HEK293 (cell line): ENCODE results near the gene SLC35F2.
"Not testable (repeated sequence)": the region's sequence is repeated elsewhere in the genome, so short reads cannot be mapped to it uniquely, and the experiment has no call there.

Source experiments
- CTCF ChIA-PET: fragments of 350-600 bp; formaldehyde crosslinking; extraction: SDS; loops from one replicate; lab custom pipeline; 2021; ENCODE audit warnings: antibody characterized with exemption; lab: Yijun Ruan, JAX
- POLR2A ChIA-PET: fragments of 300-600 bp; formaldehyde crosslinking; extraction: SDS; loops from one replicate; lab custom pipeline; 2020; ENCODE audit warnings: antibody characterized with exemption, inconsistent platforms; lab: Yijun Ruan, JAX
- H3K27ac ChIP-seq: fragments of 200-500 bp; sonication (Bioruptor generic); 2 replicates; pipeline ENCODE4 v1.5.1; 2014; ENCODE audit warnings: low read depth, low read length, control low read depth, inconsistent platforms; ENCODE audit errors: extremely low read depth
- H3K36me3 ChIP-seq, 2 experiments: fragments of 200-500 bp in 1 of 2; sonication (Bioruptor generic) in 1 of 2; 1 replicate in 1 of 2; 2 replicates in 1 of 2; pipeline ENCODE4 v1.5.1; 2014 to 2017; ENCODE audit warnings: inconsistent platforms in 2 of 2, low read length in 2 of 2; ENCODE audit not compliant: control insufficient read depth in 2 of 2, insufficient read depth in 1 of 2
- H3K4me1 ChIP-seq: fragments of 200-500 bp; sonication (Bioruptor generic); 2 replicates; pipeline ENCODE4 v1.5.1; 2014; ENCODE audit warnings: mild to moderate bottlenecking, low read length, inconsistent platforms; ENCODE audit not compliant: control insufficient read depth, insufficient read depth
- H3K4me3 ChIP-seq: 2 replicates; pipeline ENCODE4 v1.5.1; 2011; ENCODE audit warnings: low read depth, mild to moderate bottlenecking, control low read depth, low read length, moderate library complexity
- H3K9me3 ChIP-seq: fragments of 200-500 bp; sonication (Bioruptor generic); 2 replicates; pipeline ENCODE4 v1.5.1; 2014; ENCODE audit warnings: low read depth, low read length, inconsistent platforms; ENCODE audit not compliant: control insufficient read depth, insufficient read depth
- FEZF1 ChIP-seq: fragments of 450-650 bp; formaldehyde crosslinking; IDR thresholded peaks from 2 replicates; pipeline ENCODE4 v1.5.1; 2016; ENCODE audit warnings: missing biosample characterization, missing genetic modification characterization
- KLF9 ChIP-seq: fragments of 450-650 bp; formaldehyde crosslinking; IDR thresholded peaks from 2 replicates; pipeline ENCODE4 v1.5.1; 2016; ENCODE audit warnings: missing biosample characterization, missing genetic modification characterization, low read depth
- SCRT1 ChIP-seq: fragments of 450-650 bp; formaldehyde crosslinking; IDR thresholded peaks from 2 replicates; pipeline ENCODE4 v1.5.1; 2016; ENCODE audit warnings: missing biosample characterization, missing genetic modification characterization, borderline replicate concordance
- SCRT2 ChIP-seq: fragments of 450-650 bp; formaldehyde crosslinking; IDR thresholded peaks from 2 replicates; pipeline ENCODE4 v1.5.1; 2016; ENCODE audit warnings: missing biosample characterization, missing genetic modification characterization
- WT1 ChIP-seq: fragments of 450-650 bp; formaldehyde crosslinking; IDR thresholded peaks from 2 replicates; pipeline ENCODE4 v1.5.1; 2016; ENCODE audit warnings: missing biosample characterization, missing genetic modification characterization
- ZBTB17 ChIP-seq: fragments of 450-650 bp; formaldehyde crosslinking; IDR thresholded peaks from 2 replicates; pipeline ENCODE4 v1.5.1; 2016; ENCODE audit warnings: missing biosample characterization, missing genetic modification characterization
- ZBTB48 ChIP-seq: fragments of 450-650 bp; formaldehyde crosslinking; IDR thresholded peaks from 2 replicates; pipeline ENCODE4 v1.5.1; 2016; ENCODE audit warnings: missing biosample characterization, missing genetic modification characterization
- ZFP3 ChIP-seq: fragments of 450-650 bp; formaldehyde crosslinking; IDR thresholded peaks from 2 replicates; pipeline ENCODE4 v1.5.1; 2016; ENCODE audit warnings: low read depth, missing biosample characterization, missing genetic modification characterization
- ZNF16 ChIP-seq: fragments of 450-650 bp; formaldehyde crosslinking; IDR thresholded peaks from 2 replicates; pipeline ENCODE4 v1.5.1; 2016; ENCODE audit warnings: low read depth, missing biosample characterization, missing genetic modification characterization
- ZNF324 ChIP-seq: fragments of 450-650 bp; formaldehyde crosslinking; IDR thresholded peaks from 2 replicates; pipeline ENCODE4 v1.5.1; 2016; ENCODE audit warnings: missing biosample characterization, missing genetic modification characterization
- ZNF335 ChIP-seq: fragments of 450-650 bp; formaldehyde crosslinking; conservative IDR thresholded peaks from 2 replicates; pipeline ENCODE4 v1.5.1; 2016; ENCODE audit warnings: missing biosample characterization, missing genetic modification characterization
- ZNF341 ChIP-seq: fragments of 450-650 bp; formaldehyde crosslinking; IDR thresholded peaks from 2 replicates; pipeline ENCODE4; 2016; ENCODE audit warnings: low read depth, missing biosample characterization, missing genetic modification characterization
- ZNF423 ChIP-seq: fragments of 450-650 bp; formaldehyde crosslinking; IDR thresholded peaks from 2 replicates; pipeline ENCODE4 v1.5.1; 2016; ENCODE audit warnings: missing biosample characterization, missing genetic modification characterization
- ZNF501 ChIP-seq: fragments of 450-650 bp; formaldehyde crosslinking; IDR thresholded peaks from 2 replicates; pipeline ENCODE4 v1.5.1; 2016; ENCODE audit warnings: missing biosample characterization, missing genetic modification characterization
- ZNF777 ChIP-seq: fragments of 450-650 bp; formaldehyde crosslinking; IDR thresholded peaks from 2 replicates; pipeline ENCODE4 v1.5.1; 2017; ENCODE audit warnings: missing biosample characterization, missing genetic modification characterization, borderline replicate concordance
- TF ChIP-seq, protein P1 (sequence below): fragments of 450-650 bp; formaldehyde crosslinking; IDR thresholded peaks from 2 replicates; pipeline ENCODE4 v1.5.1; 2016; ENCODE audit warnings: missing biosample characterization, missing genetic modification characterization
- TF ChIP-seq, protein P2 (sequence below): fragments of 450-650 bp; formaldehyde crosslinking; IDR thresholded peaks from 2 replicates; pipeline ENCODE4 v1.5.1; 2016; ENCODE audit warnings: missing biosample characterization, missing genetic modification characterization
- TF ChIP-seq, protein P3 (sequence below): fragments of 450-650 bp; formaldehyde crosslinking; IDR thresholded peaks from 2 replicates; pipeline ENCODE4 v1.5.1; 2016; ENCODE audit warnings: missing biosample characterization, missing genetic modification characterization
- TF ChIP-seq, protein P4 (sequence below): fragments of 450-650 bp; formaldehyde crosslinking; IDR thresholded peaks from 2 replicates; pipeline ENCODE4 v1.5.1; 2016; ENCODE audit warnings: missing biosample characterization, missing genetic modification characterization

Gene SLC35F2

DNA sequence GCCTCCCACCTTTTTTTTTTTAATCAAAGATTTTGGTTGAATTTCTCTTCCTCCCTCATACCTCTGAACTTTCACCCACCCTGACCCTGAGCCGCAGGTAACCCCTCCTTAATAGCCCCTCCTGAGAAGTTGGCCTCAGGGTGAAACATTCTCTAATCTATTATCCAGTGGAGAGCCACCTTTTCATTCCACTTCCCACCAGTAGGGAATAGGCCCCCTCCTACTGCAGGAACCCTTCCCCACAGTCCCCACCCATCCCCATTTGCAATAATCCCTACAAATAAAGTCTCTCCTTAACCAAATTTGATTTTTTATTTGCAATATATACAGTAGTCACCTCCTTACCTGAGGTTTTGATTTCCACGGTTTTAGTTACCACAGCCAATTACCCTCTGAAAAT lies 2.1 kb upstream of the SLC35F2 start:
- ChIA-PET CTCF (no interaction called here), POLR2A (no interaction called here)
- Histone ChIP-seq H3K9me3 (no peaks in the 10 kb centered on the region), H3K27ac (no peak overlapping the region), H3K4me1 (no peaks in the 10 kb centered on the region), H3K36me3 (no peaks in the 10 kb centered on the region), H3K4me3 (no peak overlapping the region)
- TF ChIP-seq ZNF501 (tag by site-specific recombination) (no peak), ZFP3 (tag by site-specific recombination) (no peak), ZNF423 (tag by site-specific recombination) (no peak), ZNF324 (no peak), ZBTB48 (no peak), SCRT1 (no peak), ZNF16 (tag by site-specific recombination) (no peak), ZNF341 (tag by site-specific recombination) (no peak), FEZF1 (tag by site-specific recombination) (no peak), SCRT2 (tag by site-specific recombination) (no peak)
- TF ChIP-seq, protein P1, sequence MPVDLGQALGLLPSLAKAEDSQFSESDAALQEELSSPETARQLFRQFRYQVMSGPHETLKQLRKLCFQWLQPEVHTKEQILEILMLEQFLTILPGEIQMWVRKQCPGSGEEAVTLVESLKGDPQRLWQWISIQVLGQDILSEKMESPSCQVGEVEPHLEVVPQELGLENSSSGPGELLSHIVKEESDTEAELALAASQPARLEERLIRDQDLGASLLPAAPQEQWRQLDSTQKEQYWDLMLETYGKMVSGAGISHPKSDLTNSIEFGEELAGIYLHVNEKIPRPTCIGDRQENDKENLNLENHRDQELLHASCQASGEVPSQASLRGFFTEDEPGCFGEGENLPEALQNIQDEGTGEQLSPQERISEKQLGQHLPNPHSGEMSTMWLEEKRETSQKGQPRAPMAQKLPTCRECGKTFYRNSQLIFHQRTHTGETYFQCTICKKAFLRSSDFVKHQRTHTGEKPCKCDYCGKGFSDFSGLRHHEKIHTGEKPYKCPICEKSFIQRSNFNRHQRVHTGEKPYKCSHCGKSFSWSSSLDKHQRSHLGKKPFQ (tag by site-specific recombination): no peak
- TF ChIP-seq, protein P2, sequence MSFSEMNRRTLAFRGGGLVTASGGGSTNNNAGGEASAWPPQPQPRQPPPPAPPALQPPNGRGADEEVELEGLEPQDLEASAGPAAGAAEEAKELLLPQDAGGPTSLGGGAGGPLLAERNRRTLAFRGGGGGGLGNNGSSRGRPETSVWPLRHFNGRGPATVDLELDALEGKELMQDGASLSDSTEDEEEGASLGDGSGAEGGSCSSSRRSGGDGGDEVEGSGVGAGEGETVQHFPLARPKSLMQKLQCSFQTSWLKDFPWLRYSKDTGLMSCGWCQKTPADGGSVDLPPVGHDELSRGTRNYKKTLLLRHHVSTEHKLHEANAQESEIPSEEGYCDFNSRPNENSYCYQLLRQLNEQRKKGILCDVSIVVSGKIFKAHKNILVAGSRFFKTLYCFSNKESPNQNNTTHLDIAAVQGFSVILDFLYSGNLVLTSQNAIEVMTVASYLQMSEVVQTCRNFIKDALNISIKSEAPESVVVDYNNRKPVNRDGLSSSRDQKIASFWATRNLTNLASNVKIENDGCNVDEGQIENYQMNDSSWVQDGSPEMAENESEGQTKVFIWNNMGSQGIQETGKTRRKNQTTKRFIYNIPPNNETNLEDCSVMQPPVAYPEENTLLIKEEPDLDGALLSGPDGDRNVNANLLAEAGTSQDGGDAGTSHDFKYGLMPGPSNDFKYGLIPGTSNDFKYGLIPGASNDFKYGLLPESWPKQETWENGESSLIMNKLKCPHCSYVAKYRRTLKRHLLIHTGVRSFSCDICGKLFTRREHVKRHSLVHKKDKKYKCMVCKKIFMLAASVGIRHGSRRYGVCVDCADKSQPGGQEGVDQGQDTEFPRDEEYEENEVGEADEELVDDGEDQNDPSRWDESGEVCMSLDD (tag by site-specific recombination): no peak

DNA sequence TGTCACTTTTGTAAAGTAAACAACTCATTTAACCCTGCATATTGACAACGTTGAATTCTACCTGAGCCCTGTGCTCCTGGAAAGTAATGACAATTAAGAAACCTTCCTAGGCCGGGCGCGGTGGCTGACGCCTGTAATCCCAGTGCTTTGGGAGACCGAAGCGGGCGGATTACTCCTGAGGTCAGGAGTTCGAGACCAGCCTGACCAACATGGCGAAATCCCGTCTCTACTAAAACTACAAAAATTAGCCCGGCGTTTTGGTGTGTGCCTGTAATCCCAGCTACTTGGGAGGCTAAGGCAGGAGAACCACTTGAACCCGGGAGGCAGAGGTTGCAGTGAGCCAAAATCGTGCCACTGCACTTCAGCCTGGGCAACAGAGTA lies 1.6 kb upstream of the SLC35F2 start:
- H3K4me1 ChIP-seq, H3K36me3 ChIP-seq, H3K9me3 ChIP-seq, POLR2A ChIA-PET, H3K27ac ChIP-seq, H3K4me3 ChIP-seq: not testable (repeated sequence)
- CTCF ChIA-PET: interaction anchor here (0.6 kb wide), 1 partner anchor 45 kb away, joined by 3 read pairs; no protein-coding TSS in a partner anchor

DNA sequence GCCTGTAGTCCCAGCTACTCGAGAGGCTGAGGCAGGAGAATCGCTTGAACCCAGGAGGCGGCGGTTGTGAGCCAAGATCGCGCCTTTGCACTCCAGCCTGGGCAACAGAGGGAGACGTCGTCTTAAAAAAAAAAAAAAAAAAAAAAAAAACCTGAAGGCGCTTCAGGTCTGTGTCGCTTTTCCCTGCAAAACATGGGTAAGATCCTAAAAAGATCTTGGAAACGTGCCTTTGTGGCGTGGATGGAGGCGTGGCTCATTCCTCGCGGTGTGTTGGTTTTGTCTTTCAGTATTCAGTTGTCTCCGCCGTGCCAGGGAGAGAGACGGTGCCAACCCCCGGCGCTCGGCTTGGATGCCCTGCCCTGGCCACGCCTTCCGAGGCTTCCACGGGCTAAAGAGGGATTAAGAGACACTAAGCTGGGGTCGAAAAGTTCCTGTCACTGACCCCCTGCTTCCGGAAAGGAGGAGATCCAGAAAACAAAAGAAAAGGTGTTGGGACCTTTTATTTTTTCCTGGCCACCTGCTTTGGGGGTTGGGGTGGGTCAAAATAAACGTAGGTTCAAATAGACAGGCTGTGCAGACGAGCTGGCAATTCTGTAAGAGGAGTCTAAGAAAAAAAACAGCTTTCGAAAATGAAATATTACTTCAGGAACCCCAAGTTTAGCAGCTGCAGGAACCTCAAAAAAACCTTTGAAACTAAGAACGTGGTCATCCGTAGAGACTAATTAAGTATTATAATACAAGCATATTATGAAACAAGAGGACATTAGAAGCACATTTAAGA lies 1.1 kb upstream of the SLC35F2 start:
- CTCF ChIA-PET: interaction anchor here (0.6 to 0.9 kb wide), 3 partner anchors 37 to 45 kb away, joined by 3 read pairs; no protein-coding TSS in a partner anchor
- POLR2A ChIA-PET: interaction anchor here (0.7 to 0.8 kb wide), 3 partner anchors 19 to 35 kb away, joined by 3 to 5 read pairs (median 4); no protein-coding TSS in a partner anchor
- H3K4me3 ChIP-seq: peak overlapping the region; percentile 86
- TF ChIP-seq ZBTB17 (tag by site-specific recombination) (peak; percentile 59), KLF9 (tag by site-specific recombination) (peak; percentile 34), ZNF777 (peak; percentile 18; the same call in 1 of the 2 replicates), ZNF335 (tag by site-specific recombination) (peak; percentile 89), WT1 (0 out of 2 replicates have a peak, but pooled peaks have one; percentile 1)
- TF ChIP-seq, protein P3, sequence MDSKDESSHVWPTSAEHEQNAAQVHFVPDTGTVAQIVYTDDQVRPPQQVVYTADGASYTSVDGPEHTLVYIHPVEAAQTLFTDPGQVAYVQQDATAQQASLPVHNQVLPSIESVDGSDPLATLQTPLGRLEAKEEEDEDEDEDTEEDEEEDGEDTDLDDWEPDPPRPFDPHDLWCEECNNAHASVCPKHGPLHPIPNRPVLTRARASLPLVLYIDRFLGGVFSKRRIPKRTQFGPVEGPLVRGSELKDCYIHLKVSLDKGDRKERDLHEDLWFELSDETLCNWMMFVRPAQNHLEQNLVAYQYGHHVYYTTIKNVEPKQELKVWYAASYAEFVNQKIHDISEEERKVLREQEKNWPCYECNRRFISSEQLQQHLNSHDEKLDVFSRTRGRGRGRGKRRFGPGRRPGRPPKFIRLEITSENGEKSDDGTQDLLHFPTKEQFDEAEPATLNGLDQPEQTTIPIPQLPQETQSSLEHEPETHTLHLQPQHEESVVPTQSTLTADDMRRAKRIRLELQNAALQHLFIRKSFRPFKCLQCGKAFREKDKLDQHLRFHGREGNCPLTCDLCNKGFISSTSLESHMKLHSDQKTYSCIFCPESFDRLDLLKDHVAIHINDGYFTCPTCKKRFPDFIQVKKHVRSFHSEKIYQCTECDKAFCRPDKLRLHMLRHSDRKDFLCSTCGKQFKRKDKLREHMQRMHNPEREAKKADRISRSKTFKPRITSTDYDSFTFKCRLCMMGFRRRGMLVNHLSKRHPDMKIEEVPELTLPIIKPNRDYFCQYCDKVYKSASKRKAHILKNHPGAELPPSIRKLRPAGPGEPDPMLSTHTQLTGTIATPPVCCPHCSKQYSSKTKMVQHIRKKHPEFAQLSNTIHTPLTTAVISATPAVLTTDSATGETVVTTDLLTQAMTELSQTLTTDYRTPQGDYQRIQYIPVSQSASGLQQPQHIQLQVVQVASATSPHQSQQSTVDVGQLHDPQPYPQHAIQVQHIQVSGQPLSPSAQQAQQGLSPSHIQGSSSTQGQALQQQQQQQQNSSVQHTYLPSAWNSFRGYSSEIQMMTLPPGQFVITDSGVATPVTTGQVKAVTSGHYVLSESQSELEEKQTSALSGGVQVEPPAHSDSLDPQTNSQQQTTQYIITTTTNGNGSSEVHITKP (tag by site-specific recombination): peak; percentile 21
- TF ChIP-seq, protein P4, sequence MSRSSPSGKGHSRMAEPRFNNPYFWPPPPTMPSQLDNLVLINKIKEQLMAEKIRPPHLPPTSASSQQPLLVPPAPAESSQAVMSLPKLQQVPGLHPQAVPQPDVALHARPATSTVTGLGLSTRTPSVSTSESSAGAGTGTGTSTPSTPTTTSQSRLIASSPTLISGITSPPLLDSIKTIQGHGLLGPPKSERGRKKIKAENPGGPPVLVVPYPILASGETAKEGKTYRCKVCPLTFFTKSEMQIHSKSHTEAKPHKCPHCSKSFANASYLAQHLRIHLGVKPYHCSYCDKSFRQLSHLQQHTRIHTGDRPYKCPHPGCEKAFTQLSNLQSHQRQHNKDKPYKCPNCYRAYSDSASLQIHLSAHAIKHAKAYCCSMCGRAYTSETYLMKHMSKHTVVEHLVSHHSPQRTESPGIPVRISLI (tag by site-specific recombination): peak; percentile 77; the same call in 1 of the 2 replicates
- TF ChIP-seq, protein P1 (tag by site-specific recombination): 0 out of 2 replicates have a peak, but pooled peaks have one; percentile 9

More for the DNA sequence above, 1.1 kb upstream of the SLC35F2 start:
- no peaks in the 10 kb centered on the region for H3K36me3 ChIP-seq
- peak overlapping the region; percentile 11; the same call in 1 of the 2 replicates for H3K27ac ChIP-seq
- H3K4me1 ChIP-seq: no peaks in the 10 kb centered on the region; the same call in 1 of the 2 replicates
- H3K9me3 ChIP-seq: no peaks in the 10 kb centered on the region
